SU-DHL-6 (cell line): Measurements from ENCODE around the gene ZFYVE26.

Experiments used
- H2AFZ ChIP-seq: fragments of 200-600 bp; sonication (generic); 2 replicates; pipeline ENCODE4 v1.6.1; 2014; ENCODE audit warnings: low read depth, mild to moderate bottlenecking, moderate library complexity, mixed read lengths, antibody characterized with exemption, low read length; ENCODE audit not compliant: severe bottlenecking
- H3F3A ChIP-seq: fragments of 200-600 bp; shearing (Covaris generic); 2 replicates; pipeline ENCODE4 v1.6.0; 2016; ENCODE audit warnings: antibody characterized with exemption, mild to moderate bottlenecking; ENCODE audit not compliant: insufficient read depth
- H3K27ac ChIP-seq: fragments of 200-600 bp; sonication (generic); 2 replicates; pipeline ENCODE4 v1.5.1; 2016; ENCODE audit warnings: low read depth, mild to moderate bottlenecking, low read length, moderate library complexity, mixed read lengths
- H3K27me3 ChIP-seq: fragments of 200-600 bp; sonication (generic), shearing (Covaris generic); 2 replicates; pipeline ENCODE4 v1.6.0; 2014; ENCODE audit warnings: mild to moderate bottlenecking, low read length
- H3K36me3 ChIP-seq: fragments of 200-600 bp; sonication (generic); 2 replicates; pipeline ENCODE4 v1.6.1; 2014; ENCODE audit warnings: mild to moderate bottlenecking, low read length, mixed read lengths
- H3K4me2 ChIP-seq: fragments of 300-600, 200-600 bp; shearing (Covaris generic), sonication (generic); 2 replicates; pipeline ENCODE4 v1.6.0; 2014; ENCODE audit warnings: low read length, low read depth, mild to moderate bottlenecking; ENCODE audit not compliant: poor library complexity, severe bottlenecking
- H3K4me3 ChIP-seq: fragments of 200-600 bp; sonication (generic); 2 replicates; pipeline ENCODE4 v1.5.1; 2014; ENCODE audit warnings: antibody characterized with exemption, low read length, mild to moderate bottlenecking, mixed read lengths; ENCODE audit not compliant: insufficient read depth, poor library complexity, severe bottlenecking
- H3K79me2 ChIP-seq: fragments of 200-600 bp; sonication (generic); 2 replicates; pipeline ENCODE4 v1.6.1; 2014; ENCODE audit warnings: mild to moderate bottlenecking, low read length, moderate library complexity; ENCODE audit not compliant: insufficient read depth
- H3K9ac ChIP-seq: fragments of 200-600 bp; sonication (generic); 2 replicates; pipeline ENCODE4 v1.7.0; 2014; ENCODE audit warnings: mild to moderate bottlenecking, low read length
- H3K9me2 ChIP-seq: fragments of 200-600 bp; sonication (generic); replicated peaks from 2 replicates; pipeline ENCODE4 v1.6.1; 2014; ENCODE audit warnings: low read length; ENCODE audit not compliant: insufficient read depth
- H3K9me3 ChIP-seq: fragments of 200-600 bp; sonication (generic); 2 replicates; pipeline ENCODE4 v1.6.1; 2014; ENCODE audit warnings: low read length, mixed read lengths; ENCODE audit not compliant: insufficient read depth
- H4K20me1 ChIP-seq: fragments of 200-600 bp; sonication (generic); 2 replicates; pipeline ENCODE4 v1.6.1; 2014; ENCODE audit warnings: low read depth, mild to moderate bottlenecking, antibody characterized with exemption, low read length, moderate library complexity, mixed read lengths
- CTCF ChIP-seq: fragments of 200-600 bp; sonication (generic); IDR thresholded peaks from one replicate; pipeline ENCODE4 v1.5.1; 2017; ENCODE audit warnings: antibody characterized with exemption, mild to moderate bottlenecking, low read length, moderate library complexity; ENCODE audit not compliant: insufficient read depth, poor library complexity, severe bottlenecking
- EZH2phosphoT487 ChIP-seq: fragments of 200-600 bp; sonication (generic), shearing (Covaris generic); conservative IDR thresholded peaks from 2 replicates; pipeline ENCODE4 v1.6.1; 2018; ENCODE audit warnings: mild to moderate bottlenecking, antibody characterized with exemption, low read length, moderate library complexity, mixed read lengths

Gene ZFYVE26

GRCh38 chr14:67749341-67750084, 66.9 kb downstream of the ZFYVE26 start:
- Histone ChIP-seq H3K9ac (no peak overlapping the region), H3K79me2 (no peaks in the 10 kb centered on the region), H3K27ac (no peak overlapping the region), H3K36me3 (no peaks in the 10 kb centered on the region), H4K20me1 (no peaks in the 10 kb centered on the region), H3K4me2 (no peak overlapping the region), H3K27me3 (no peaks in the 10 kb centered on the region), H3K9me2 (no peaks in the 10 kb centered on the region), H3F3A (no peaks in the 10 kb centered on the region), H3K4me3 (no peak overlapping the region), H2AFZ (no peak overlapping the region), H3K9me3 (no peaks in the 10 kb centered on the region)
- TF ChIP-seq EZH2phosphoT487 (no peak), CTCF (no peak)

- no peak overlapping the region for H3K4me3 ChIP-seq
- no peaks in the 10 kb centered on the region for H3K9me3 ChIP-seq
- no peak overlapping the region for H3K27ac ChIP-seq
- H3K36me3 ChIP-seq, result no peaks in the 10 kb centered on the region
- no peak overlapping the region for H3K9ac ChIP-seq
- H3F3A ChIP-seq, result no peaks in the 10 kb centered on the region
- H3K9me2 ChIP-seq, result no peaks in the 10 kb centered on the region
- no peak for TF ChIP-seq CTCF
- TF ChIP-seq EZH2phosphoT487, result no peak
- H2AFZ ChIP-seq, result no peak overlapping the region
- H4K20me1 ChIP-seq, result no peaks in the 10 kb centered on the region
- no peaks in the 10 kb centered on the region for H3K27me3 ChIP-seq
- no peaks in the 10 kb centered on the region for H3K79me2 ChIP-seq
- no peak overlapping the region for H3K4me2 ChIP-seq
Measured at GRCh38 chr14:67748312-67748711, 68.1 kb downstream of the ZFYVE26 start.

- Histone ChIP-seq H3K79me2 (no peaks in the 10 kb centered on the region), H3K9me2 (no peaks in the 10 kb centered on the region), H3K4me2 (no peak overlapping the region), H3K27ac (no peak overlapping the region), H3K9ac (no peak overlapping the region), H3K36me3 (no peaks in the 10 kb centered on the region), H3K27me3 (no peaks in the 10 kb centered on the region), H4K20me1 (no peaks in the 10 kb centered on the region), H2AFZ (no peak overlapping the region), H3K9me3 (no peaks in the 10 kb centered on the region), H3K4me3 (no peak overlapping the region), H3F3A (no peaks in the 10 kb centered on the region)
- TF ChIP-seq CTCF (no peak), EZH2phosphoT487 (no peak)
Measured at GRCh38 chr14:67746927-67747326, 69.5 kb downstream of the ZFYVE26 start.
